ENCODE results near the gene VEZF1.

The VEZF1 gene

GRCh38 chr17:57948555-57949420 is 39.3 kb downstream of the VEZF1 start:
- peak; percentile 28 for DNase-seq

- DNase-seq, result no peak
Measured at GRCh38 chr17:57948169-57948554, 39.9 kb downstream of the VEZF1 start.

- no peak for DNase-seq
Measured at GRCh38 chr17:57947369-57947768, 40.7 kb downstream of the VEZF1 start.

- DNase-seq, result peak; percentile 65
Measured at GRCh38 chr17:57946798-57947358, 41.2 kb downstream of the VEZF1 start.

GRCh38 chr17:57945996-57946797 is 41.9 kb downstream of the VEZF1 start:
- DNase-seq, result no peak

GRCh38 chr17:57944908-57945307 is 43.1 kb downstream of the VEZF1 start:
- no peak for DNase-seq

GRCh38 chr17:57943645-57944044 is 44.4 kb downstream of the VEZF1 start:
- DNase-seq, result no peak

- no peak for DNase-seq
Measured at GRCh38 chr17:57943140-57943539, 44.9 kb downstream of the VEZF1 start.

GRCh38 chr17:57941384-57942370 is 46.4 kb downstream of the VEZF1 start:
- DNase-seq, result no peak

GRCh38 chr17:57940653-57941329 is 47.3 kb downstream of the VEZF1 start:
- no peak for DNase-seq

GRCh38 chr17:57940231-57940630 is 47.8 kb downstream of the VEZF1 start:
- DNase-seq, result no peak

- peak; percentile 71 for DNase-seq
Measured at GRCh38 chr17:57939797-57940196, 48.3 kb downstream of the VEZF1 start.

- DNase-seq, result no peak
Measured at GRCh38 chr17:57938061-57938502, 50.0 kb downstream of the VEZF1 start.

- DNase-seq, result no peak
Measured at GRCh38 chr17:57937492-57937891, 50.6 kb downstream of the VEZF1 start.

- no peak for DNase-seq
Measured at GRCh38 chr17:57935833-57936807, 51.9 kb downstream of the VEZF1 start.

GRCh38 chr17:57931488-57932137 is 56.4 kb downstream of the VEZF1 start:
- no peak for DNase-seq

- DNase-seq, result no peak
Measured at GRCh38 chr17:57930239-57930638, 57.8 kb downstream of the VEZF1 start.

- no peak for DNase-seq
Measured at GRCh38 chr17:57929386-57929785, 58.7 kb downstream of the VEZF1 start.

GRCh38 chr17:57928928-57929327 is 59.1 kb downstream of the VEZF1 start:
- no peak for DNase-seq

Measured in GDM1 (cell line).